Choroid plexus epithelial cell (primary cell): Measurements from ENCODE around the gene ZNF33A.
A peak's percentile ranks its signal among the peaks of the same experiment; 100 is the strongest.

Experiments
- DNase-seq: peaks from one replicate; pipeline ENCODE4 v3.0.0-alpha.2; 2010; ENCODE audit warnings: low read depth
- H3K4me3 ChIP-seq: 2 replicates; pipeline ENCODE4 v1.5.1; 2011; ENCODE audit warnings: low read depth, mild to moderate bottlenecking, control low read depth, low read length, moderate library complexity
- CTCF ChIP-seq: conservative IDR thresholded peaks from 2 replicates; pipeline ENCODE4 v1.5.1; 2011; ENCODE audit warnings: low read depth, mild to moderate bottlenecking, control low read depth, inconsistent platforms, low read length, moderate library complexity

The ZNF33A gene

GRCh38 chr10:38103756-38104155, 93.3 kb downstream of the ZNF33A start:
- no peak for DNase-seq
- H3K4me3 ChIP-seq, result no peak overlapping the region
- TF ChIP-seq CTCF, result no peak

DNA sequence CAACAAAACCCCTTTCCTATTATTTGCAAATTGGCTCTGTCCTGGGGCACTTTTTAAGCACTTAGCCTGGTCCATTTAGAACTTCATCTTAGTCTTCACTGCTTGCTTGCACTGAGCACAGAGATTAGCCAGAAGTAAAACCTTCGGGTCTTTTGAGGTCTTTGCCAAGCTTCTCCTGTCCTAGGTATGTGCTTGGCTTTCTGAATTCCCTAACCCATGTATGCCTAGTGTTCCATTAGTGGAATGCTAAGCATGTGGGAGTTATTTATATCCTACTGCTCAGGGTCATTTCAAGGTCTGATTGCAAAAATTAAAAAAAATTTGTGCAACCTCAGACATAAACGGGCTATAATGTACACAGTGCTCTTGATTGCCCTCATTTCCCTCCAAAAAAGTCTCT, 101.7 kb downstream of the ZNF33A start:
- no peak for TF ChIP-seq CTCF

More for the DNA sequence above, 101.7 kb downstream of the ZNF33A start:
- peak; percentile 10 for DNase-seq
- no peak overlapping the region for H3K4me3 ChIP-seq
